GM21515 (cell line): ENCODE measurements around the gene CCL14.
"Not testable (repeated sequence)": the region's sequence is repeated elsewhere in the genome, so short reads cannot be mapped to it uniquely, and the experiment has no call there.

ENCODE experiments used
- ATAC-seq: cut with Tn5 transposase; IDR thresholded peaks from one replicate; pipeline ENCODE4 v1.9.1; 2021; ENCODE audit not compliant: unreplicated experiment

CCL14 gene

DNA sequence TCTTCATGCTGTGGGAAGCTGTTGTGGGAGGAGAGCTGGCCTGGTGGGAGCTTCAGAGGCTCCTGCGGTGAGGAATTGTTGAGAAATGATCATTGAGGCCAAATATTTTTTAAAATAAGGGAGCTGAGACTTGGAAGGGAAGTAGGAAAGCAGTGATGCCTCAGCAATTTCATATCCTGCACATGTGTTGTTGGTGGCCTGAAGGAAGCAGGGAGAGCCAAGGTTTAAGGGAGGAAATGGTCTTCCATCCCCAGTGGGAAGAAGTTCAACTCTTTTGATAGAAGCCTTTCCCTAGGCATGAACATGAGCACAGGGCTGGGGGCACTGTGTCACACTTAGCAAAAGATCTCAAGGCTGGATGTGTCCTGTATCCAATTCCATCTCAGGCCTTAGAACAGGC, at the start of gene CCL14:
TSS of gene CCL14 (minus strand) at position 87 of the 400 bp plus-strand sequence. CDS start at position 7, 80 bp downstream.
- no peak for ATAC-seq

DNA sequence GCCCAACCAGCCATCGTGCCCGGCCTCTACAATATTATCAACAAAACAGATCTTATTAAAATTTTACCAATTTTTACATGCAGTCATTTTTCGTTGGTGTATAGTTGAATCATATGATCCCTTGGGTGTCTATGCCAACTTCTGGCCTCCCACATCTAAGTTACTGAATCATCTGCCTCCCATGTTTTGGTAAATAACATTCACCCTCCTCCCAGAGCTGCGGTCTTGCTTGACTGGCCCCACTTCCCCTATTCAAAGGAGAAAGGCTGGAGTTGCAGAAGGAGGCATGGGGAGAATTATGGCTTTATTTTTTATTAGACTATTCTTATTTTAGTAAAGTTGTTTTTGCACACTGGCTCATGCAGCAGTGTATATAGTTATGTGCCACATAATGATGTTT, 49.7 kb upstream of the CCL14 start:
- no peak for ATAC-seq

DNA sequence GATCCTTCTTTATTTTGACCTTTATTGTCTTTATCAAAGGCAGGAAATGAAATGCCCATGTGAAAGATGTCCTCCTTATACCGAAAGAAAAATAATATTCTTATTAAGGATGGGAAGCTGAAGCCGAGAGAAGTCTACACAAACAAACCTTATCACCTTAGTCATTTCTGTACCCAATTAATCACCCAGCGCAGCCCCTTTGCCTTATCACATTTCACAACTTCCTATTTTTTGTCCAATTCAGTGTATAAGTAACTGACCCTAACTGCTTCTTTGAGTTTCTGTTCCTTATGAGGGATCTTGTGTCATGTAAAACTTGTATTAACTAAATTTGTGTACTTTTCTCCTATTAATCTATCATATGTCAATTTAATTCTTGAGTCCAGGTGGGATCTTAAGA, 47.6 kb upstream of the CCL14 start:
- ATAC-seq: no peak

DNA sequence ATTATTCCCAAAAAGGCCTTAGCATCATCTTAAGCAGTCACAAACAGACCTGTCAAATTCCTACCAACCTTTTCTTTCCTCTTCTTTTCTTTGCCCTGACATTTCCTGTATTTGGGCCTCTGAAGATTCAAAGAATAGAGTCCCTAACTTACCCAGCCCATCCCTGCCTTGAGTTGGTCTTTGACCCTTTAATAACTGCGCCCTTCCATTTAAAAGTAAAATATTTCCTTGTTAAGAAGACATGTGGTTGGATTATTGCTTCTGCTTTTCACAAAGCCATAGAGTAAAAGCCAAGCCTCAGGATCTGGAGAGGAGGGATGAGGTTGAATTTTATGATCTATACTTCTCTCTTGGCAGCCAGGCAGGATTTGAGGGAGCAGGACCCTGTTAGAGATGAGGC, 44.4 kb upstream of the CCL14 start:
- no peak for ATAC-seq

DNA sequence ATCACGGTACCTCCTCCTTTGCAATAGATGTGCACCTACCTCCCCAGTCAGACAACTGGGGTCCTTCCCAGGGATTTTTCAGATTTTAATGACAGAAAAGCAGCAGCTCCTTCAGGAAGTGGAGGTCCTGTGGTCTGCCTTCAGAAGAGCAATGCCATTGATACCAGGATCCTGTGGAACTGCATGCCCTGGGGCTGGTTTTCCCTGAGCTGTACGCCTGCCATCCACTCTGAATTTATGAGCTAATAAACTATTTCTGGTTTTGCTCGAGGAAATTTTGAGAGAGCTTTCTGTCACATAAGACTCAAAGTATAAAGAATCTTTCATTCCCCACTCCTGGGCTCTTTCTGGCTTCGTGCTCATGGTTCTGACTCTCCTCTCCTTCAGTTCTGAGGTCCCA, 41.2 kb upstream of the CCL14 start:
- no peak for ATAC-seq

DNA sequence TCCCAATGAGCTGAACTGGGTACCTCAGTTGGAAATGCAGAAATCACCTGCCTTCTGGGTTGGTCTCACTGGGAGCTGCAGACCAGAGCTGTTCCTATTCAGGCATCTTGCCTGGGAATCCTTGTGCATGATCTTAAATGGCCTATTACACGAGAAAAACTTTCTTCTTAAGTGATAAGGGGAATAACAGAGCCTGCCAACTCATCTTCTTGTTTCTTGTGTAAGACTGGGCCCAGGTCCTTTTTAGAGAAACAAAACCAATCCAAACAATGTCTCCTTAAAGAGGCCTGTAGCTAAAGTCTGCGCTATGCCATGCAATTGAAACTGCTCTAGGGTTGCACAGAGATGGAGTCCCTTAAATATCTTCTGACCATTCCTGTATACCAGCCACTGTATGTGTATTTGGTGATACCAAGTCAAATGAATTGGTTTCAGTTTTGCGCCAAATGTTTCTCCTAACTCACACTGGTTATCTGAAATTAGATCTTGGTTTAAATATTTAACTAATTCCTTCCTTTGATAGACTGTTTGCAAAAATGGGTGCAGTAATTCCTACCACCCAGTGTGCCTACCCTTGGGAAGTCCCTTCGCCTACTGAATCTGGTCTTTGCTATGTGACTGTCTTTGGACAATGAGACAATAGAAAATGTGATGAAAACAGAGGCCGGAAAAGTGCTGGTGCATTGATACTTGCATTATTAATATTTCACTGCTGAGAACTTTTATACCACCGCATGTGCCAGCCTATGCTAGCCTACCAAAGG, 37.8 kb upstream of the CCL14 start:
- no peak for ATAC-seq

DNA sequence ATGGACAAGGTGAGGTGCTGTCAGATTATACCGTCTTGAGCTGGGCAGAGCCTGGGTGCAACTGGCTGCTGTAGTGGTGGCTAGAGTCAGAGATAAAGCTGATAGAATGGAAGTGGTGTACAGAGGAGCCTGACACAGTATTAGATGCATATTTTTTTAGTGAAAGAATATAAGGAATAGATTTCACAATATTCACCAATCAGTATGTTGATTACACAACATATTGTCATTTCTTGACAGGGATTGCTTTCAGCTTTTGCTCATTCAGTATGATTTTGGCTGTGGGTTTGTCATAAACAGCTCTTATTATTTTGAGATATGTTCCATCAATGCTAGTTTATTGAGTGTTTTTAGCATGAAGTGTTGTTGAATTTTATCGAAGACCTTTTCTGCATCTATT, 32.9 kb upstream of the CCL14 start:
- ATAC-seq: no peak

DNA sequence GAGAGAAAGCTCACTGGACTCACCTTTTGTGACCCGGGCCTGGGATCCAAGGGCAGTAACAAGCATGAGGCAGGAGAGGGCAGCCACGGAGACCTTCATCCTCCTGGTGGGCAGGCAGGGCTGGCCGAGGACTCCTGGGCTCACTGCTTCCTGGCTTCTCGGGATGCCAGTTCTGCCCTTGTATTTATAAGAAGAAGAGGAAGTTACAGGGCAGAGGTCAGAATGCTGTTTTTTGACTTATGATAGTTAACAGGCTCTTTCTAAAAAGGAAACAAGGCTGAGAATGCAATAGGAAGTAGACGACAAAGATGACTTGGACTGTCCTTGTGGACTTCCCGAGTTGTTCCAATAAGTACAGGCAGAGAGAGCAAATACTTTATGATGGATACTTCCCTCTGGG, 31.3 kb upstream of the CCL14 start, which contains the start of gene CCL23:
TSS of gene CCL23 (minus strand) at position 174 of the 400 bp plus-strand sequence. CDS start at position 99, 75 bp downstream.
- ATAC-seq: no peak

DNA sequence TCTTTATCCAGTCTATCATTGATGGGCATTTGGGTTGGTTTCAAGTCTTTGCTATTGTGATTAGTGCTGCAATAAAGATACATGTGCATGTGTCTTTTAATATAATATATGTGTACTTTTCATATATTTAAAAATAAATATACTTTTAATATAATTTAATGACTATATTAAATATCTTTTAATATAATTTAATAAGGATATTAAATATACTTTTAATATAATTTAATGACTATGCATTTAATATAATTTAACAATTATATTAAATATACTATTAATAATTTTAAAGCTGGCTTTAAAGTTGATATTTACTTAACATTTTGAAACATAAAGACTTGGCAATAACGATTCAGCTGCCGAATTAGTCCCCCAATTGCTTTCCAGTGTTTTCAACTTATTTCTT, 30.0 kb upstream of the CCL14 start:
- no peak for ATAC-seq

DNA sequence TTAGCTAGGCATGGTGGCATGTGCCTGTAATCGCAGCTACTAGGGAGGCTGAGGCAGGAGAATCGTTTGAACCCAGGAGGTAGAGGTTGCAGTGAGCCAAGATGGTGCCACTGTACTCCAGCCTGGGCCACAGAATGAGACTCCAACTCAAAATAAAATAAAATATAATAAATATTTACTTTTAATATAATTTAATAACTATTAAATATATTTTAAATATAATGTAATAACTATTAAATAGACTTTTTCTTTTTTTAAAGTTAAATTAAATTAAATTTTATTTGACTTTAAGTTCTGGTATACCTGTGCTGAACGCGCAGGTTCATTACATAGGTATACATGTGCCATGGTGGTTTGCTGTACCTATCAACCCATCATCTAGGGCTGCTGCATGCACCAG, 29.4 kb upstream of the CCL14 start:
- not testable (repeated sequence) for ATAC-seq

DNA sequence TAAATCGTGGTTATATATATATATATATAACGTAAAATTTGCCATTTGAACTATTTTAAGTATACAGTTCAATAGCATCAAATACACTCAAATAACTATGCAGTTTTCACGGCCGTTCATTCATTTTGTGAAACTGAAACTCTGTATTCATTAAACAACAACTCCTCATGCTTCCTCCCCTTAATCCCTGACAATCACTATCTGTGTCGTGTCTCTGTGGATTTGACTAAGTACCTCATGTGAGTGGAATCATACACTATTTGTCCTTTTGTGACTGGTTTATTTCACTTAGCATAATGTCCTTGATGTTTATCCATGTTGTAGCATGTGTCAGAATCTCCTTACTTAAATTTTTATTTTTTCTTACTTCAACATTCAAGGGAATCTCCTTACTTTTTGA, 28.4 kb upstream of the CCL14 start:
- ATAC-seq: no peak

DNA sequence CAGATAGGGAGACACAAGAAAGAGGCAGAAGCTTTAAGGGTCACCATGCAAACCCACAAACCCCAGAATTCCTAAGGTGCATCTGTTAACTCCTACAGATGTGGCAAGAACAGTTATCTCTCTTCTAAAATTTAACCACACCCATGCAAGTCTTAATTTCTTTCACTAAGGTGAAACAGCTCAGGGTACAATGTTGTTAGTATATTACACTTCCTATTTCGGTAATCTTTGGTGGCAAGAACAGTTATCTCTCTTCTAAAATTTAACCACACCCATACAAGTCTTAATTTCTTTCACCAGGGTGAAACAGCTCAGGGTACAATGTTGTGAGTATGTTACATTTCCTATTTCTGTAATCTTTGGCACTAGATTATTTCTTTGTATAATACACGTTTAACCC, 24.7 kb upstream of the CCL14 start:
- no peak for ATAC-seq

DNA sequence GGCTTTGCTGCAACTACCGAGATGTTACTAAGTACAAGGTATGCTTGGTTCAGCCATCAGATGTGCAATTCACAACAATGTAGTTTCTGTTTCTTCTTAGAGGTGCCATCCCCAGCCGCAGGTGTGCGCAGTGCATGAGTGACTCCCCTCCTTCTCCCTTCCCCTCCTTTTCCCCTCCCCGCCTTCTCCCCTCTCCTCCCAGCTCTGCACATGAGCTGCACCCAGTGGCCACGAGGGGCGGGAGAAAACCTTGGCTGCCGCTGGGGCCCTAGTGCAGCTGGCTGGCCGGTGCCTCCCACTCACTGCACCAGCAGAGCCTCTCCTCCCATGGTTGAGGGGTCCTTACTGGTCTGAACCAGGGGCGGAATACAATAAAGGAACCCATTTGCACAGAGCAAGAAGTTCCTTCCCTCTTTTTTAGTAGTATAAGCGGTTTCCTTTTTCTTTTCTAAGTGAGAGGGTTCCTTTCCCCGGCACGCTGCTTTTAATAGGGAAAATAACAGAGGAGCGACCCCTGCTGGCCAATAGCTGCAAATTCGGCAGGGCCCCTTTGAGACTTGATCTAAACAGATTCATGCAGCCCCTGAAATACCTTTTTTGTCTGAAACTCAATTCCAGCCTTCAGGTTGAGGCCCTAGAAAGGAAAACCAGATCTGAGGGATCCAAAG, 22.6 kb upstream of the CCL14 start:
- no peak for ATAC-seq

DNA sequence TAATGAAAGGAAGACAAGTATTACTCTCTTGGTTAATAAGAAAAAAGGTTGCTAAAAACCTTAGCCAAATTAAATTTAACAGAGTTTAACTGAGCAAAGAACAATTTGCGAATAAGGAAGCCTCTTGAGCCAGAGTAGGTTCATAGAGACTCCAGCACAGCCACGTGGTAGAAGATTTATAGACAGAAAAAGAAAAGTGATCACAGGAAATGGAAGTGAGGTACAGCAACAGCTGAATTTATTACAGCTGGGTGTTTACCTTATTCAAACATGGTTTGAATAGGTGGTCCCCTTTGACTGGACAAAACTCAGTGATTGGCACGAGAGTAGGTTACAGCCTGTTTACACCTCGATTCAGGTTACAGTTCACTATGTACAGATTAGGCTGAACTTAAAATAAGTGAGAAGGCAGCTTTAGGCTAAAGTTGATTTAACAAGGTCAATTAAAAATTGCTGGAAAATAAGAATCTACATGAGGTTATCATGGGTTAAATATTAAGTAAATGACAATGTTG, 18.1 kb upstream of the CCL14 start:
- ATAC-seq: no peak

DNA sequence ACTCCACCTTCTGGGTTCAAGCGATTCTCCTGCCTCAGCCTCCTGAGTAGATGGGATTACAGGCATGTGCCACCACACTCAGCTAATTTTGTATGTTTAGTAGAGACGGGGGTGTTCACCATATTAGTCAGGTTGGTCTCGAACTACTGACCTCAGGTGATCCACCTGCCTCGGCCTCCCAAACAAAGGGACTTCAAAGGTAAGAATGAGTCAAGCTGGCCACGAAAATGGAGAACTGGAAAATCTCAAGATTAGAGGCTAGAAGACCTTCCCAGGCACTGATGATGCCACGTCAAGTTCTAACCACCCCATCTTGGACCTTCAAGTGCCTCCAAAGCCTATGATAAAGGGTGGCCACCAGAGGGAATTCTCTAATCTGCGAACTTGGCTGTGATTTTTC, 16.1 kb upstream of the CCL14 start:
- ATAC-seq: no peak

DNA sequence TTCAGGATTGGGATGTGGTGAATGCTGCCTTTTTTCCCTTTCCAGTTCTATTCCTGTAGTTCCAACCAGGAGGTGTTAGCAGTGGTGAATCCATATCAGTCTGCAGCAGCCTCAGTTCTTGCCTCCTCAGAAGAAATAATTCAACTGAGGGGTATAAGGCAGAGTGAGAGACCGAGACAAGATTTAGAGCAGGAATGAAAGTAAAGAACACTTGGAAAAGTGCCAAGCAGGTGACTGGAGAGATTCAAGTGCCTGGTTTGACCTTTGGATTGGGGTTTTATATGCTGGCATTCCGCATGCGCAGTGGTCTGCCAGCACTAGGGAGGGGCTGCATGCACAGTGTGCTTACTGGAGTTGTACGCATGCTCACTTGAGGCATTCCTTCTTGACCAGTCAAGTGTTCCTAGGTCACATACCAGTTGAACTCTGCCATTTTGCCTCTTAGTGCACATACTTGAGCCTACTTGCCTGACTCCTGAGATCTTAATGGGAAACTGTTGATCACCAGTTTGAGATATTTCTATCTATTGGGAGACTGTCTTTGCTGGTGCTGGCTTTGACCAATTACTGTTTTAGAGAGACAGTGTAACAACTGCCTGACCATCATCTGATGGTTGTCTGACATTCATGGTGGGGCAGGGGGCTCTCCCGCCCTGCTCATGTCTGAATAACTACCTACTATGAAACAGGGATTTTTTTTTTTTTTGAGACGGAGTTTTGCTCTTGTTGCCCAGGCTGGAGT, 15.5 kb upstream of the CCL14 start:
- no peak for ATAC-seq

DNA sequence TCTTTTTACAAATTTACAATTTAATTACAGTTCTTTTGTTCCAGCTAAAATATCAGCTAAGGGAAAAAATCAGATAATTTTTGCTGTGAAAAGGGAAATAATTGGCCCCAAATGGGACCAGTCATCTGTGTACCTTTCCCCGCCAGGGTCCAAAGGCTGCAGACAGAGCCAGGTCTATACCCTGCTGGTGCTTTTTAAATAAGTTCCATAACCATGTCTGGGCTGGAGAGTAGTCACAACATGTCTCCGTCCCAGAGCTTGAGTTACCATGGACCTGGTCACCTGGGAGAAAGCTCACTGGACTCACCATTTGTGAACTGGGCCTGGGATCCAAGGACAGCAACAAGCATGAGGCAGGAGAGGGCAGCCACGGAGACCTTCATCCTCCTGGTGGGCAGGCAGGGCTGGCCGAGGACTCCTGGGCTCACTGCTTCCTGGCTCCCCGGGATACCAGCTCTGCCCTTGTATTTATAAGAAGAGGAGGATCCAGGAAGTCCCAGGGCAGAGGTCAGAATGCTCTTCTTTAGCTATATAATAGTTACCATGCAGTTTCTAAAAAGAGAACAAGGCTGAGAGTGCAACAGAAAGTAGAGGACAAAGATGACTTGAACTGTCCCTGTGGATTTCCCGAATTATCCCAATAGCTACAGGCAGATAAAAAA, 14.7 kb upstream of the CCL14 start, which contains the start of gene CCL15:
TSS of gene CCL15 (minus strand) at position 444 of the 662 bp plus-strand sequence. CDS start at position 383, 61 bp downstream.
- ATAC-seq: no peak

DNA sequence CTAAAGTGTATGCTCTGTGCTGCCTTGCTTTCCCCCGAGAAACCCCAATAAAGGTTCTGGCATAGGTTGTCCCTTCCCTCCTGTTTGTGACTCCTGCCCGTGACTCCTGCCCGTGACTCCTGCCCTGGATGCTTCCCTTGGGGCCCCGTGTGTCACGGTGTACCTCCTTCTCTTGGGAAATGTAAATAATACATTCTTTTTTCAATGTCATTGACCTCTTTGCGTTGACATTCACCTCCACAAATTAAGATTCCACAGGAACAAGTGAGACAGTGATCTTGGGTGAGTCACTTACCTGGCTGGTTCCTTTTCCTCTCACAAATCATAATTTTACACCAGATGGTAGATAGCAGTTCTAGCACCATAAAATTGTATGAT, 14.2 kb upstream of the CCL14 start:
- no peak for ATAC-seq

DNA sequence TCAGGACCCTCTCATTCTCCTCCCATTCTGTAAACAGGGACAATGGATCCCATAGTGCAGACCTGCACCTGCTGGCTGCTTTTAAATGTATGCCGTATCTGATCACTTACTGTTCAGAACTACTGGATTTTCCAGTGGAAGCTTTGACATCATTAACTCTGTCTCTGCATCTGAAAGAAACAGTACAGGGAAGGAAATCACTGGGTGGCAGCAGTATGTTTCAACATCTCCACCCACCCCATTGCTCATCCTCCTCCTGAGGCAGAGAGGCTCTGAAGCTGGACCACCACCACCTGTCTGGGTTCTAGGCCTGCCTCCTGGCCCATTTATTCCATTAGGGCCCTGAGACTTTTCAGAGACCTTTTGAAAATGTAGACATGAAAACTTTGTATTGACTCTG, 12.2 kb upstream of the CCL14 start:
- ATAC-seq: no peak

DNA sequence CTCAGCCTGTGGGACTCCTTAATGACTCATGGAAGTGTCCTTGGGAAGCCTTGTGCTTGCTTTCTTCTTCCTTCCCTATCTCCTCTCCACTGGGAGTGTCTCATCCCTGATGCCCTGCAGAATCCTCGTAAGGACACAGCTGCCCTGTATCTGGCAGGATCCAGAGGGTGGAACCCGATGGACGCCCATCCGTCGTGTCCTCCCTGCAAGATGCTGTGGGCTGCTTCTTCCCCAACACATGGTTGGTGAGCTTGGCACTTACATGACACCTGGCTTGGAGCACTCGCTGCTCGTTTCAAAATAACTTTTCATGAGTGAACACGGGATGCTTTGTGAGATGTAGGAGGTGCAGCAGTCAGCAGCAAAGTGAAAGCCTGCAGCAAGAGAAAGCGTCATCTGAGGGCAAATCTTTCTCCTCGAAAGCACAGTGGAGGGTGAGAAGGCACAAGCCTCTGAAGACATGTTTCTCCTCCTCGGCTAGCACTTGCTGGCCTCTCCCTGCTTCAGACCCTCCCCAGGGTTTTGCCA, 11.6 kb upstream of the CCL14 start:
- ATAC-seq: no peak

DNA sequence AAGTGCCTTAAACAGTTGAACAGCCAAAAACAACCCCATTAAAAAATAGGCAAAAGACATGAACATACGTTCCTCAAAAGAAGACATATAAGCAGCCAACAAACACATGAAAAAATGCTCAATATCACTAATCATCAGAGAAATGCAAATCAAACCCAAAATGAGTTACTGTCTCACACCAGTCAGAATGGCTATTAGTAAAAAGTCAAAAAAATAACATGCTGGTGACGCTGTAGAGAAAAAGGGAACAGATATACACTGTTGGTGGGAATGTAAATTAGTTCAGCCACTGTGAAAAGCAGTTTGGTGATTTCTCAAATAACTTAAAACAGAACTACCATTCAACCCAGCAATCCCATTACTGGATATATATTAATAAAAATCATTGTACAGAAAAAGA, 8.8 kb upstream of the CCL14 start:
- ATAC-seq: not testable (repeated sequence)
